NCI-H2227 (cell line): ENCODE measurements around the gene PPP2R5C.
"Not testable (repeated sequence)": the region's sequence is repeated elsewhere in the genome, so short reads cannot be mapped to it uniquely, and the experiment has no call there.

ENCODE experiments used
- DNase-seq: peaks from one replicate; lab custom pipeline; 2025; ENCODE audit not compliant: unreplicated experiment; lab: John Stamatoyannopoulos, UW

The PPP2R5C gene

GRCh38 chr14:101961746-101962502 lies 200.4 kb downstream of the PPP2R5C start:
- no peak for DNase-seq

GRCh38 chr14:101962503-101962874 lies 201.0 kb downstream of the PPP2R5C start:
- peak; percentile 74 for DNase-seq

DNA sequence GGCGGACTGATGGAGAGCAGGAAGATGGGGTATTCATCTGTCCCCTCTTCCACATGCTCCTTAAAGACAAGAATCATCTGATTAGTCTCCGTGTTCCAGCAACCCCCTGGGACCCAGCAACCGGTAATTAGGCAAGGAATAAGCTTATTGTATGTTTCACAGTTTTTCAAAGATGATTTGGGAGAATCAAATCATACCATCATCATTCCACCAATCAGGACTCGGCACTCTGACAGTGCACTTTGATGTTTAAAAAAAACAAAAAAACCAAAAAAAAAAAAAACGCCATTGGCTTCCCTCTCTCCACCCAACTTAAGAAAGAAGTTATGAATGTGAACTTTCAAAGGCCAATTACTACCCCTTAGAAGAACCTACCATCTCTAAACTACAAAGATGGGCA lies 201.5 kb downstream of the PPP2R5C start:
- DNase-seq, result no peak

- DNase-seq, result no peak
Observed at GRCh38 chr14:101963656-101964296, 202.3 kb downstream of the PPP2R5C start.

DNA sequence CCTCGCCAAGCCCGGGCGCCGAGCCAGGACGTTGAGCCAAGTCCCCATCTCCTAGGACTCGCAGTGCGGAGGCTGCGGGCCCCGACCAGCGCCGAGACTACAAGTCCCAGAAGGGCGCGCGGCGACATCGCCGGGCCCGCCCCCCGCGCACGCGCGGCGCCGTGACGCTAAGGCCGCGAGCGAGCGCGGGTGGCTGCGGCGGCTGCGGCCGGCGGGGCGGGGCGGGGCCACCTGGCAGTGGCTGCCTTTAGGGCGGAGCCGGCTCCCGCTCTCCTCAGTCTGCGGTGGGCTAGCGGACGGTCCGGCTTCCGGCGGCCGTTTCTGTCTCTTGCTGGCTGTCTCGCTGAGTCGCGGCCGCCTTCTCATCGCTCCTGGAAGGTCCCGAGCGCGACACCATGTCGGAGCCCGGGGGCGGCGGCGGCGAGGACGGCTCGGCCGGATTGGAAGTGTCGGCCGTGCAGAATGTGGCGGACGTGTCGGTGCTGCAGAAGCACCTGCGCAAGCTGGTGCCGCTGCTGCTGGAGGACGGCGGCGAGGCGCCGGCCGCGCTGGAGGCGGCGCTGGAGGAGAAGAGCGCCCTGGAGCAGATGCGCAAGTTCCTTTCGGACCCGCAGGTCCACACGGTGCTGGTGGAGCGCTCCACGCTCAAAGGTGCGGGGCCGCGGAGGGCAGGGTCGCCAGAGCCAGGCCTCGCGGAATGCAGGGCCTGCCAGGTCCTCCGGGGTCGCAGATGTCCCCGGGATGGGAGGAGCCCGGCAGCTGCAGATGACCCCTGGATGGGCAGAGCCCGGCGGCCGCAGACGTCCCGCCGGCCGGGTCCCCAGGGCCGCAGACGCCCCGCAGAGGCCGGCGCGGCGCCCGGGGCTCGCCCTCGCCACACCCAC lies 203.0 kb downstream of the PPP2R5C start, which contains the start of gene DYNC1H1:
DYNC1H1 (plus strand) TSS at position 277 of the 884 bp plus-strand sequence; CDS start at position 396, 119 bp downstream.
- DNase-seq, result peak; percentile 96

DNA sequence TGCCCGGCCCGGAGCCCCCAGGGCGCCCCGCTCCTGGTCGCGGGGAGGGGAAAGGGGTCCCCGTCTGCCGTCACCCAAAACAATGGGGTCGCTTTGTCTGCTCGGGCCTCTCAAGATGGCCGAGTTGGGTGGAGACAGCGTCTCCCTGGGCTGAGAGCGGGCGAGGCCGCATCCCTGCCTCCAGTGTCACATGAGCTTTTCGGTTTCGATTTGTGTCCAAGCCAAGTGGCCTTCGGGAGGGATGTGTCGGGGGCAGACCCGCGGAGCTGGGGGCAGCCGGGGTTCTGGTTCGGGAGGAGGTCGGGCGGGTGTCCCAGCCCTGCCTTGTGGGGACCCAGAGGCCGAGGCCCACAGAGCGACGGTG lies 203.7 kb downstream of the PPP2R5C start:
- DNase-seq, result peak; percentile 74

DNA sequence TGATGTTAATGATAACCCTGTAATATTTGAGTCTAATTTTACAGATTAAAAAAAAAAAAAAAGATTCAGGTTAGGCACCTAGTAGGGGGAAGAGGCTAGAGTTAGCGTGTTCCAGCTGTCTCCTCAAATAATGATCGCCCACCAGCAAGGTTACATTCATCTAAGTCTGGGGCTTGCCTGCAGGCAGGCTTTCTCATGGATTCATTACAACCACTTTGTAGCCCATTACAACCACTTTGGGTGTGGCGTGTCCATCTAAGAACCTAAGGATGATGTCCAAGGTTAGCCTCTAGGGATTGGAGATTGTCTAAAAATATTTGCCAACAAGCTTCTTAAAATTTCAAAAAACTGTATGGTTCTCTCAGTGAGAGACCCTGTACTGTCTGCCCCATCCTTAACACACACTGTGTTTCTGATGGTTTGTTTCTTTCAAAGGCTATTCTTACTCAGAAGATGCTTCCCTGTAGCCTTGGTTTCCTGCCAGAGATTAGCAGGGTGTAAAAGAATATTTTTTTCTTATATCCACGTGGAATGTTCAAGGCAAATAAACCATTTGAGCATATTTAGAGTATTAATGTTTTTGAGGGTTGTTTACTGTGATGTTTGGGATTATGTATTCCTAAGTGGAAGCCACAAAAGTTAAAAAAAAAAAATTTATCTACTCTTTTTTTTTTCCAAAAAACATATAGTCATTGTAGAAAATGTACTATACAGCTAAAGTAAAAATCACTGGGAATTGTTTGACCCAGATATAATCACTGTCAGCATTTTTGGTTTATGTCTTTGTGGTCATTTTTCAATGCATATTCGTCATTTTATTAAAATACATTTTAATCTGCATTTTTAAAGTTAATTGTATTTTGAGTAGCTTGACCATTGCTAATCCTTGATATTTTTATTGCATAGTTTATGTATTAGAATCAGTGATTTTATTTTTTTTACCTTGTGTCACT lies 204.5 kb downstream of the PPP2R5C start:
- DNase-seq, result peak; percentile 35

DNA sequence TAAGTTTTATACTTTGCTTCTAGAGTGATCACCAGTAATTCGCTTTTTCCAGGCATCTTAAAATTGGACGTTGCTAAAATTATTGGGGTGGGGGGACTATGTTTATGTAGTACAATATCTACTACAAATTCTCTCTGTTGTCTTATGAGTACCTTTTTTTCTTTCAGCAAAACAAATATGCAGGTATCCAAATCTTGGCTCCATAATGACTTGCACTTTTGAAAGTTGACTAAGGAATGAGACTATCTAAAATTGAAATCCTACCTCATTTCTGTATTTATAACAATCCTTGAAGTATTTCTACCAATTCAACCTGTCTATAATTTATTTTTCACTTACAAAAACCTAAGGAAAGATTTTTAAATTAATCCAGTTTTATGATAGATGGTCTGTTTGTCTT lies 205.2 kb downstream of the PPP2R5C start:
- DNase-seq, result no peak

DNA sequence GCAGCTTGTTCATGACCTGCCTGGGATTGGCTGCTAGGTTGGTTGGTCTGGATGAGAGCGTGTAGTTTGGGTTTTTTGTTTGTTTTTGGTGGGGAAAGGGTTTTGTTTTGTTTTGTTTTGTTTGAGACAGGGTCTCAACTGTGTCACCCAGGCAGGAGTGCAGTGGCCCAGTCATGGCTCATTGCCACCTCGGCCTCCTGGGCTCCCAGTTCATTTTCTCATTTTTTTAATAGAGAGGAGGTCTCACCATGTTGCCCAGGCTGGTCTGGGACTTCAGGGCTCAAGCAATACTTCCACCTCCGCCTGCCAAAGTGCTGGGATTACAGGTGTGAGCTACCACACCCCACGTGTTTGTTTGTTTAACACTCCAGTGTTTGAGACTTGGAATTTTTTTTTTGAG lies 206.7 kb downstream of the PPP2R5C start:
- DNase-seq, result no peak

GRCh38 chr14:101969481-101969880 lies 208.0 kb downstream of the PPP2R5C start:
- DNase-seq, result no peak

GRCh38 chr14:101970830-101971400 lies 209.4 kb downstream of the PPP2R5C start:
- DNase-seq, result no peak

- DNase-seq, result not testable (repeated sequence)
Observed at GRCh38 chr14:101971458-101971857, 209.9 kb downstream of the PPP2R5C start.

DNA sequence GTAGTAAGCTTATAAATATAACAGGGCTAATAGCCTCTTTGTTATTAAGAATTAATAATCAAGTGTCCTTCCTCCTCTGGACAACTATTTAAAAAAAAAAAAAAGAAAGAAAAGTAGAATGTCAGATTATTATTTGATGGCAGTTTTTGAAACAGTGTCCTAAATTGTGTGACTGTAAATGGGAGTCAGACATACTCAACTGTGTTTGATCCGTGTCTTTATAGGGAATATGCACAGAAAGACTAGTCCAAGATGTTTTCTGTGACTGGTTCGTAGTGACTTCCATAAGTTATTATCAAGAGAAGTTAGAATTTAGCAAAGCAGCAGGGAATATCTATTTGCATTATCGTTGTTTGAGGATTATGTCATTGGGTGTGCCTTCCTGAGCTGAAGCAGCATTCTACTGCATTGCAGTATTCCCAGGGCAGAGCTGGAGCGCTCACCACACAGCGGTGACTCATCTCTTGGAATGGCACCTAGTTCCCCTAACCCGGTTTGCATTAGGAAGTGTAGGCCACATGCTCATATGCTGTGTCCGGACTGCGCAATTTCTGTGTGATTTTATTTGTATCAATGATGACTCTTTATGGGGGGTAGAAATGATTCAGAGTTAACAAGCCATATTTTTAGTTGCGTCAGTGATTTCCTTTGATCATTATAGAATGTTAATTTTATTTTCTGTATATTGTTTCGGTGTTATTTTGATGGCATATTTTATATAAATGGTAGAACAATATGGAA lies 210.8 kb downstream of the PPP2R5C start:
- no peak for DNase-seq

DNA sequence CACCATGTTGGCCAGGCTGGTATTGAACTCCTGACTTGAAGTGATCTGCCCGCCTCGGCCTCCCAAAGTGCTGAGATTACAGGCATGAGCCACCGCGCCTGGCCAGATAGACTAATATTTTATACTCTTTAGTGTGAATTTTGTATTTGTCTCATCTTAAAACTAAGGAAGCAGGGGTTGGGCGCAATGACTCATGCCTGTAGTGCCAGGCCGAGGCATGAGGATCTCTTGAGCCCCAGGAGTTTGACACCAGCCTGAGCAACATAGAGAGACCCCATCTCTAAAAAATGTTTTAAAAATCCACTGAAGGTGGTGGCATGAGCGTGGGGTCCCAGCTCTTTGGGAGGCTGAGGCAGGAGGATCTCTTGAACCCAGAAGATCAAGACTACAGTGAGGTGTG lies 211.8 kb downstream of the PPP2R5C start:
- no peak for DNase-seq

DNA sequence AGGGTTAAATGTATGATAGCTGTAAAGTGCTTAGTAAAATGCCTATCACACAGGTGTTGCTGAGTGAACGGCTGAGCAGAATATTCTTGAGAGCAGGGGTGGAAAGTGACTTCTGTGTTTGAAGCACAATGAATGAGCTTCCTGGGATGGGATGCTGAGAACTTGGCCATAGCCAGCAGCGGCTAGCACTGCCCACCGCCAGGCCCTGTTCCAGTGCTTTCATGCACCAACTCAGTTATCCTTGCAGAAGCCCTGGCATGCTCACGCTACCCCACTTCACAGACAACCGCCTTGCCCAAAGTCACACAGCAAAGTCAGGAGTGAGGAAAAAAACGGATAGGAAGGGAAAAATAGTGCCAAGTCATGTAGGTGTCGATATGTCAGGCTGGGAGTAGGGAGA lies 213.7 kb downstream of the PPP2R5C start:
- DNase-seq, result no peak
